DND-41 (cell line): ENCODE data around the gene NRXN3.

Source experiments
- ATAC-seq: fragments of 200-7000 bp; cut with Tn5 transposase; 3 replicates; pipeline ENCODE4 v1.9.1; 2021; ENCODE audit warnings: low read depth; ENCODE audit not compliant: insufficient read depth
- DNase-seq: peaks from one replicate; pipeline ENCODE4 v3.0.0-alpha.2; 2020
- H2AFZ ChIP-seq: 2 replicates; pipeline ENCODE4 v1.6.0; 2012; ENCODE audit warnings: low read depth, low read length
- H3K27ac ChIP-seq: 2 replicates; pipeline ENCODE4 v1.5.1; 2012; ENCODE audit warnings: low read length, inconsistent platforms
- H3K27me3 ChIP-seq: fragments of 200-600 bp; sonication (generic); 2 replicates; pipeline ENCODE4 v1.6.0; 2012; ENCODE audit warnings: low read length, mild to moderate bottlenecking, inconsistent platforms; ENCODE audit not compliant: insufficient read depth, poor library complexity
- H3K36me3 ChIP-seq: 2 replicates; pipeline ENCODE4 v1.5.1; 2012; ENCODE audit warnings: low read length, inconsistent platforms; ENCODE audit not compliant: insufficient read depth
- H3K4me1 ChIP-seq: 2 replicates; pipeline ENCODE4 v1.5.1; 2012; ENCODE audit warnings: mild to moderate bottlenecking, low read length; ENCODE audit not compliant: insufficient read depth
- H3K4me2 ChIP-seq: 2 replicates; pipeline ENCODE4 v1.6.0; 2012; ENCODE audit warnings: mild to moderate bottlenecking, moderate library complexity, low read length, inconsistent platforms; ENCODE audit not compliant: insufficient read depth
- H3K4me3 ChIP-seq, 2 experiments: fragments of 200-600 bp in 1 of 2; shearing (Covaris generic) in 1 of 2; 2 replicates each; pipeline ENCODE4 v1.5.1; 2012 to 2016; ENCODE audit warnings: inconsistent platforms in 2 of 2, low read length in 2 of 2, mild to moderate bottlenecking in 2 of 2, low read depth in 1 of 2, moderate library complexity in 1 of 2
- H3K79me2 ChIP-seq: 2 replicates; pipeline ENCODE4 v1.6.0; 2012; ENCODE audit warnings: low read length, inconsistent platforms; ENCODE audit not compliant: insufficient read depth
- H3K9ac ChIP-seq: 2 replicates; pipeline ENCODE4 v1.6.0; 2012; ENCODE audit warnings: low read depth, mild to moderate bottlenecking, inconsistent platforms, low read length, moderate library complexity
- H3K9me3 ChIP-seq: 2 replicates; pipeline ENCODE4 v1.5.1; 2012; ENCODE audit warnings: low read length, moderate library complexity, mild to moderate bottlenecking, inconsistent platforms; ENCODE audit not compliant: insufficient read depth, severe bottlenecking
- H4K20me1 ChIP-seq: 2 replicates; pipeline ENCODE4 v1.6.0; 2012; ENCODE audit warnings: low read length; ENCODE audit not compliant: insufficient read depth
- EZH2 ChIP-seq: IDR thresholded peaks from 3 replicates; pipeline ENCODE4 v1.6.1; 2012; ENCODE audit warnings: borderline replicate concordance, low read depth, mild to moderate bottlenecking, moderate library complexity, low read length, inconsistent platforms; ENCODE audit not compliant: severe bottlenecking
- TF ChIP-seq, protein P1 (sequence below): IDR thresholded peaks from 2 replicates; pipeline ENCODE4 v1.5.1; 2012; ENCODE audit warnings: borderline replicate concordance, low read length, moderate library complexity, mild to moderate bottlenecking; ENCODE audit not compliant: poor library complexity, severe bottlenecking; ENCODE audit errors: extremely low read depth

The NRXN3 gene

DNA sequence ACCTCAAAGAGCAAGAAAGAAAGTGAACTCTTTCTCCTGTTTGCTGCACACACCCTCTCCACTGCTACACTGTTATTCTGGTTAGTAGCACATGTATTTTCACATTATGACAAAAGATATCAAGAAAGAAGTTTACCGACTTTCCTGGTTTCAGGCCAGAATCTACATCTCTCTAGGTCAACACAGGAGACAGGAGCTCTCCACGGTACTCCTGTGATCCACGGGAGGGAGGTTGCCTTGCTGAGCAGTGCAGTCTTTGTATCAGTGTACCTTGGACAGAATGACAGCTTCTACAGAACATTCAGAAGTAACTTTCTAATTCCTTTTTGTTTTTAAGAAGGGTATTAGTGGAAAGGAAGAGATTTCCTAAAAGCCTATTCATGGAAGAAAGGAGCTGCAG is 805.6 kb downstream of the NRXN3 start:
- Histone ChIP-seq H3K9me3 (no peaks in the 10 kb centered on the region), H2AFZ (no peak overlapping the region), H3K79me2 (no peaks in the 10 kb centered on the region), H3K9ac (no peak overlapping the region), H3K4me2 (no peak overlapping the region), H3K27ac (no peak overlapping the region), H3K4me1 (no peaks in the 10 kb centered on the region), H3K4me3 (no peak overlapping the region), H4K20me1 (no peaks in the 10 kb centered on the region), H3K27me3 (peaks cover 2% of the 10 kb centered on the region), H3K36me3 (no peaks in the 10 kb centered on the region)
- DNase-seq: no peak
- no peak for ATAC-seq
- TF ChIP-seq EZH2: no peak
- TF ChIP-seq, protein P1, sequence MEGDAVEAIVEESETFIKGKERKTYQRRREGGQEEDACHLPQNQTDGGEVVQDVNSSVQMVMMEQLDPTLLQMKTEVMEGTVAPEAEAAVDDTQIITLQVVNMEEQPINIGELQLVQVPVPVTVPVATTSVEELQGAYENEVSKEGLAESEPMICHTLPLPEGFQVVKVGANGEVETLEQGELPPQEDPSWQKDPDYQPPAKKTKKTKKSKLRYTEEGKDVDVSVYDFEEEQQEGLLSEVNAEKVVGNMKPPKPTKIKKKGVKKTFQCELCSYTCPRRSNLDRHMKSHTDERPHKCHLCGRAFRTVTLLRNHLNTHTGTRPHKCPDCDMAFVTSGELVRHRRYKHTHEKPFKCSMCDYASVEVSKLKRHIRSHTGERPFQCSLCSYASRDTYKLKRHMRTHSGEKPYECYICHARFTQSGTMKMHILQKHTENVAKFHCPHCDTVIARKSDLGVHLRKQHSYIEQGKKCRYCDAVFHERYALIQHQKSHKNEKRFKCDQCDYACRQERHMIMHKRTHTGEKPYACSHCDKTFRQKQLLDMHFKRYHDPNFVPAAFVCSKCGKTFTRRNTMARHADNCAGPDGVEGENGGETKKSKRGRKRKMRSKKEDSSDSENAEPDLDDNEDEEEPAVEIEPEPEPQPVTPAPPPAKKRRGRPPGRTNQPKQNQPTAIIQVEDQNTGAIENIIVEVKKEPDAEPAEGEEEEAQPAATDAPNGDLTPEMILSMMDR: no peak

DNA sequence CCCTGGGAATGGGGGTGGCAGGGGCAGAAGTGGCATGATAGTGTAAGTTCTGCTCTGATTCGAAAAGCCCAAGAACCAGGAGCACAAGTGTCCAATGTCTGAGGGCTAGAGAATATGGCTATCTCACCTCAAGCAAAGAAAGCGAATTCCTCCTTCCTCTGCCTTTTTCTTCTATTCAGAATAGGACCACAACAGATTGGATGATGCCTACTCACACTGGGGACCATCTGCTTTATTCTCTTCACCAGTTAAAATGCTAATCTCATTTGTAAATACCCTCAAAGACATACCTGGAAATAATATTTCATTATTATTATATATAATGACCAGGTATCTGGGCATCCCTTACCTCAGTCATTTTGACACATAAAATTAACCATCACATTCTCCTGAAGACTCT is 808.7 kb downstream of the NRXN3 start:
- no peak overlapping the region for H3K27ac ChIP-seq
- no peak overlapping the region for H3K4me3 ChIP-seq
- no peaks in the 10 kb centered on the region for H3K36me3 ChIP-seq
- no peaks in the 10 kb centered on the region for H3K9me3 ChIP-seq
- no peaks in the 10 kb centered on the region for H3K4me1 ChIP-seq
- H3K27me3 ChIP-seq: peaks cover 2% of the 10 kb centered on the region
- H3K79me2 ChIP-seq: no peaks in the 10 kb centered on the region
- no peak overlapping the region for H3K9ac ChIP-seq
- no peak overlapping the region for H3K4me2 ChIP-seq
- DNase-seq (no peak), ATAC-seq (no peak)
- no peak overlapping the region for H2AFZ ChIP-seq
- TF ChIP-seq, protein P1: no peak
- no peak for TF ChIP-seq EZH2
- H4K20me1 ChIP-seq: no peaks in the 10 kb centered on the region

DNA sequence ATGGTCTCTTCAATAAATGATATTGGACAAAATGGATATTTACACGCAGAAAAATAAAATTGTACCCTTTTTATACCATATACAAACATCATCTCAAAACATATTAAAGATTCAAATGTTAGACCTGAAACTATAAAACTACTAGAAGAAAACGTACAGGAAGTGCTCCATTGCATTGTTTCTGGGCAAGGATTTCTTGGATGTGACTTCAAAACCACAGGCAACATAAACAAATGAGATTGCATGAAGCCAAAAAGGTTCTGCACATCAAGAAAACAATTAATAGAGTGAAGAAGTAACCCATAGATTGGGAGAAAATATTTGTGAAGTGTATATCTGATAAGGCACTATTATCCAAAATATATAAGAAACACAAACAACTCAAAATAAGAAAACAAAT is 812.4 kb downstream of the NRXN3 start:
- no peak overlapping the region for H3K4me2 ChIP-seq
- H2AFZ ChIP-seq: no peak overlapping the region
- no peaks in the 10 kb centered on the region for H4K20me1 ChIP-seq
- H3K27me3 ChIP-seq: no peaks in the 10 kb centered on the region
- no peaks in the 10 kb centered on the region for H3K36me3 ChIP-seq
- no peaks in the 10 kb centered on the region for H3K4me1 ChIP-seq
- TF ChIP-seq, protein P1: no peak
- TF ChIP-seq EZH2: no peak
- ATAC-seq (no peak), DNase-seq (no peak)
- H3K4me3 ChIP-seq: no peak overlapping the region
- H3K79me2 ChIP-seq: no peaks in the 10 kb centered on the region
- no peak overlapping the region for H3K27ac ChIP-seq
- H3K9me3 ChIP-seq: no peaks in the 10 kb centered on the region
- H3K9ac ChIP-seq: no peak overlapping the region

DNA sequence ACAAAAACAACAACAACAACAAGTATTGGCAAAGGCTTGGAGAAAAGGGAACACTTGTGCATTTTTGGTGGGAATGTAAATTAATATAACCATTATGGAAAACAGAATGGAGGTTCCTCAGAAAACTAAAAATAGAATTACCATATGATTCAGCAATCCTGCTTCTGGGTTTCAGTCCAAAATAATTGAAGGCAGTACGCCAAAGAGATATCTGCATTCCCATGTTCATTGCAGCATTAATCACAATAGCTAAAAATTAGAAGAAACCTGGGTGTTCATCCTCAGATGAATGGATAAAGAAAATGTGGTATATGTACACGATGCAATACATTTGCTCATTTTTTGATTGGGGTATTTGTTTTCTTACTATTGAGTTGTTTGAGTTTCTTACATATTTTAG is 813.0 kb downstream of the NRXN3 start:
- Histone ChIP-seq H3K27me3 (no peaks in the 10 kb centered on the region), H4K20me1 (no peaks in the 10 kb centered on the region), H3K4me1 (no peaks in the 10 kb centered on the region), H3K36me3 (no peaks in the 10 kb centered on the region), H3K9me3 (no peaks in the 10 kb centered on the region), H3K4me3 (no peak overlapping the region), H2AFZ (no peak overlapping the region), H3K27ac (no peak overlapping the region), H3K4me2 (no peak overlapping the region), H3K9ac (no peak overlapping the region), H3K79me2 (no peaks in the 10 kb centered on the region)
- DNase-seq (no peak), ATAC-seq (no peak)
- TF ChIP-seq, protein P1: no peak
- TF ChIP-seq EZH2: no peak
